ENCODE measurements around the gene KRTAP9-7.

The KRTAP9-7 gene

DNA sequence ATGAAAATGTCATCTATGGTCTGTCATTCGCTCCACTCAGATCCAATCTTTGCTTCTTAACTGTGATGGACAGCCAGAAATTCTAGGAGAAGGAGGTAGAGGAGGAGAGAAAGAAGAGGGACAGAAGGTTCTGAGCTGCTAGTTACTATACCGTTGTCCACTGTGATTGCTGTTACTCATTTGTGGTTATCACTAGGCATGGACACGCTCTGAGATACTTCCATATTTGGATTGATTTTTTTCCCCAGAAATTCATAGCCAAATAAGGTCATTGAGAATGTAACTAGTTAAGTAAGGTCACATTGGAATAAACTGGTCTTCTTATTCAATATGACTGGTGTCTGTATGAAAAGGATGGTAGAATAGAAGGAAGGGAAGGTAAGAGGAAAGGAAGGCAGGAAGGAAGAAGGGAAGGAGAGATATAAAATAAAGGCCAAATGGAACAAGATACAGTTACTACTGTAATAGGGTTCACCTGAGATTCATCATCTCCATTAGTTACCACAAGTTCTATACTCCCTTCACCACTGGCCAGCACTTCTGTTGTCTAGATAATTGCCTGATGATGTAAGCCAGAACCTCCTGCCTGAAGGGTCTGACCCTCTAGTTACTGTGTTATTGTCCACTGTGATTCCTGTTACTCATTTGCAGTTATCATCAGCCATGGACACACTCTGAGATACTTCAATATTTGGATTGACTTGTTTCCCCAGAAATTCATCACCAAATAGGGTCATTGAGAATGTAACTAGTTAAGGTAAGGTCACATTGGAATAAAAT is 2.9 kb downstream of the KRTAP9-7 start:
- no peak for DNase-seq

DNA sequence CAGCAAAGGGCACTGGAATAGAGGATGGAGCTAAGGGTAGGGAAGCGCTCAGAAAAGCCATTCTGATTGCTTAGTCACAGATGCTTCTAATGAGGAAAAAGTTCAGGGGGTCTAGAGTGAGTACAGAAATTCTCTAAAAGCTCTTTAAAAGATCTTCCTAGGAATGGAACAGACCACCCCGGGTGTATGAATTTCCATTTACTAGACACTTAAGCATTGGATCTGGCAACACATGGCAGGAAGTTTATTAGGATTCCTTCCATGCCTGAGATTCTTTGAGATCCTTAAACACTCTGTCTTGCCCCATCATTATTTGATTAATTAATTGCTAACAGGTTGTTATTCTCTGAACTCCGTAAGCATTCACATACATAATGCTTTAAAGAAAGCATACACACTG is 8.5 kb downstream of the KRTAP9-7 start:
- no peak for DNase-seq

- no peak for DNase-seq
Observed at GRCh38 chr17:41284546-41284945, 9.0 kb downstream of the KRTAP9-7 start.

DNA sequence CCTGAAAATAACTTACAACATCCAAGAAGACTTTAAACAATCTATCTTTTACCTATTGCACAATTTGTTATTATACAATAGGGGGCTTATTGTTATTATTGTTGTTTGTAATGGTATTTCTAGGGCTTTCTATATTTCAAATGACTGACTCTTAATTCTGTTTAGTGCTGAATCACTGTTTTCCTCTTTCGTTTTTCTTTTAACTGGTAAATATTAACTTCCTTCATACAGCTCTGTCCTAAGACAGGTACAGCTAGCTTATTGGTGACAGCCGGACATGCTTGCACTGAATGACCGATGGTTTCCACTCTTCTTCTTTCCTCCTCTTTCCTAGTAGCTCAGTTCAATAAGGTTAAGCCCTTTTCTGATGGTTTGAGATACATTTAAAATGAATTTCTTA is 11.6 kb downstream of the KRTAP9-7 start:
- no peak for DNase-seq

GRCh38 chr17:41294016-41294415 is 18.5 kb downstream of the KRTAP9-7 start:
- no peak for DNase-seq

- DNase-seq, result no peak
Observed at GRCh38 chr17:41296846-41297245, 21.3 kb downstream of the KRTAP9-7 start.

- no peak for DNase-seq
Observed at GRCh38 chr17:41298458-41299135, 23.1 kb downstream of the KRTAP9-7 start.

GRCh38 chr17:41301204-41301790 is 25.8 kb downstream of the KRTAP9-7 start:
- DNase-seq, result no peak

- no peak for DNase-seq
Observed at GRCh38 chr17:41301916-41302901, 26.7 kb downstream of the KRTAP9-7 start, which contains the start of gene KRTAP29-1. KRTAP29-1 (minus strand) TSS chr17:41302851; CDS start chr17:41302851, 0 bp downstream.

- no peak for DNase-seq
Observed at GRCh38 chr17:41302981-41303380, 27.5 kb downstream of the KRTAP9-7 start.

GRCh38 chr17:41304091-41304490 is 28.6 kb downstream of the KRTAP9-7 start:
- no peak for DNase-seq

- no peak for DNase-seq
Observed at GRCh38 chr17:41307647-41308046, 32.1 kb downstream of the KRTAP9-7 start.

GRCh38 chr17:41308251-41308917 is 32.9 kb downstream of the KRTAP9-7 start:
- DNase-seq, result no peak

DNA sequence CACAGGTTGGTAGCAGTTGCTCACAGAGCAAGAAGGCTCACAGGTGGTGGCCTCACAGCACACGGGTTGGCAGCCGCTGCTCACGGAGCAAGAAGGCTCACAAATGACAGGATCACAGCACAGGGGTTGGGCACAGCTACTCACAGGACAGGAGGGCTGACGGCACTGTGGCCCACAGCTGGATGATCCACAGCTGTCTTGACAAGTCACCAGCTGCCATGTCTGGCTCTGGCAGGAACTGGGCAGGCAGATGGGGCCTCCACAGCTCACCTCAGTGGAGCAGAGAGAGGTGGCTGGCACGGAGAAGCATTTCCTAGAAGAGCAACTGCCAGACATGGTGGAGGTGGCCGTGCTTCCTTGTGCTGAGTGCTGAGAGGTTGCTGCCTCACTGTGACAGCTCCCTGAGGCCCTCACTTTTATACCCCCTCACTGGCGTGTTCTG is 33.4 kb downstream of the KRTAP9-7 start, which contains the start of gene KRTAP16-1:
Gene KRTAP16-1 (minus strand): TSS at position 392 of the 442 bp plus-strand sequence. CDS start 56 bp downstream, at position 336.
- DNase-seq, result no peak

DNA sequence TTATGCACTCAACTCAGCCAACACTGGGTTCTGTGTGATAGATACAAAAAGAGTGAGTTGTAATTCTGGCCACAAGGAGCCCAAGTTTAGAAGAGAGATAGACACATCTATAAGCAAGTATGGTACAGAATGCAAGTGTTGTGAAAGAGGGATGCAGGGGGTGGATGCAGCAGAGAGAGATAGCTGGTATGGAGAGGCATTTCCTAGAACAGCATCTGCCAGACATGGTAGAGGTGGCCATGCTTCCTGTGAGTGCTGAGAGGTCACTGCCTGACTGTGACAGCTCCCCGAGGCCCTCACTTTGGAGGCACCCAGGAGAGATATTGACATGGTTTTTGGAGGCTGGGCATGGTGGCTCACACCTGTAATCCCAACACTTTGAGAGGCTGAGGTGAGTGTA is 35.6 kb downstream of the KRTAP9-7 start:
- DNase-seq, result no peak

DNA sequence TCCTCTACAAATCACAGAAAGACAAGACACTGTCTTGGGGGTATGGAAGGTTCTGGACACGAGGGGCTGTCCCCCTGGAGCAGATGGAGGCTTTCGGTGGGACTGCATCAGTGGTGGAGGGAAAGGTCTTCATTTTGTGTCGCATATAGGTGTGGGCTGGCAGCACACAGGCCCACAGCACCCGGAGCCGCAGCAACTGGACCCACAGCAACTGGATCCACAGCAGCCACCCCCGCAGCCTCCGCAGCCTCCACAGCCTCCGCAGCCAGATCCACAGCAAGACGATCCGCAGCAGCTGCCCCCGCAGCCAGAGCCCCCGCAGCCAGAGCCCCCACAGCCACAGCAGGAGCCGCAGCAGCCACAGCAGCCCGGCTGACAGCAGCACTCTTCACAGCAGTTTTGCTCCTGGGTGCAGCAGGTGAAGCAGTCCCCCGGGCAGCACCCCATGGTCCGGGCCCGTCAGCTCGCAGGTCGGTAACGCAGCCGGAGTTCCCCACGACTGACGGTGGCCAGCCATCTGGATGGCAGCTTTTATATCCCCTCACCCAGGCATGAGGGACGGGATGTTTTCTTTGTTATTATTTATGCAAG is 39.8 kb downstream of the KRTAP9-7 start, which contains the start of gene KRTAP17-1:
Gene KRTAP17-1 (minus strand): TSS at position 507 of the 591 bp plus-strand sequence. CDS start 60 bp downstream, at position 447.
- DNase-seq, result no peak

GRCh38 chr17:41315814-41316445 is 40.4 kb downstream of the KRTAP9-7 start:
- DNase-seq, result no peak

DNA sequence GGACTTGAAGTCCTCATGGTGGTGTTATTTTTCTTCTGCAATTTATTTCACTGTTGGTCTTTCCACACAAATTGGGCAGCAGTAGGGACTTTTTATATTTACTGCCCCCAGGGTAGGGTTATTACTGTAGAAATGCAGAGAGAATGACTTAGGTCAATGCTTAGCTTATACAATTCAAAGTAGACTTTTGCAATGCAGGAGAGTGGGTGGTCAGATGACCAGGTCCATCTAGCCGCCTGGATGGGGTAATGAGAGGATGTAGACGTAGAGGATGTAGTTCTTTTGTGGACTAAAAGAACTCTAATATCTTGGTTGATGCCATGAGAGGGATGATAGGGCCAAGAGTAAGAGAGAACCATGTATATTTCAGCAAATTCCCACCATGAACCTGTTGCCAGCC is 42.7 kb downstream of the KRTAP9-7 start:
- DNase-seq, result no peak

DNA sequence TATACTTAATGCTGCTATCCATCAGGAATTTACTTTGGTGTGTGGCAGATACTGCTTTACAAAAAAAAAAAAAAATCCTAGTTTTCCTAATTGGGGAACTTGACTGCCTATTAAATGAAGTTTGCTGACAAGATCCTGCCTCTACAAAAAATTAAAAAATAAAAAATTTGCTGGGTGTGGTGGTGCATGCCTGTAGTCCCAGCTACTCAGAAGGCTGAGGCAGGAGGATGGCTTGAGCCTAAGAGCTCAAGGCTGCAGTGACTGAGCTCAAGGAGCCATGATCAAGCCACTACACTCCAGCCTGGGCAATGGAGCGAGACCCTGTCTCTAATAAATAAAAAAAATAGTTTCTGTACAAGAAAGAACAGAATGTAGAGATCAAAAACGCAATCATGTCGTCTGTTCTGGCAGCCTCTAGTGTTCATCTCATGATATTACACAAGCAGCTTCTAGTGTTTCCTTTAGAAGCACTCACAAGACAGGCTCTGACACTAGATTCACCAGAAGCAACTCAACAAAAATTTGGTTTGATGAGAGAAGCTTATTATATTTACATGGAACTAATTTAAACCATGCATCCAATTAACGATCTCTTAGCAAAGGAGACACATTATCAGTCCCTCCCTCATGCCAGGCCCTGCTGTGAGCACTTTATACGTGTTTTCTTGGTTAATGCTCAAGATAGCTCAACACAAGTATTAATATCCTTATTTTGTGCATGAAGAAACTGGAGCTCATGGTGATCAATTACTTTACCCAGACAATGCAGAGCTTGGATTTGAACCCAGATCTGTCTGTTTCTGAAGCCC is 46.8 kb downstream of the KRTAP9-7 start:
- peak in 1 of 2 experiments; percentile 8 for DNase-seq
